Upper lobe of right lung (tissue), 1 donor: ENCODE results near the gene E2F3. TPM values are rescaled to one million over a fixed set of nuclear protein-coding genes. Genes with fewer than 3 reads are reported as not detected.
"Not testable (repeated sequence)": the region's sequence is repeated elsewhere in the genome, so short reads cannot be mapped to it uniquely, and the experiment has no call there.

Source experiments
- ATAC-seq: fragments of 200-7000 bp; cut with Tn5 transposase; one replicate; pipeline ENCODE4 v1.9.1; 2020; ENCODE audit warnings: mild to moderate bottlenecking, moderate library complexity
- DNase-seq: peaks from one replicate; pipeline ENCODE4 v3.0.0-alpha.2; 2020
- H3K27ac ChIP-seq: fragments of 200-600 bp; one replicate; pipeline ENCODE4 v1.8.0; 2022
- H3K27me3 ChIP-seq: fragments of 200-600 bp; one replicate; pipeline ENCODE4 v1.8.0; 2022; ENCODE audit warnings: mild to moderate bottlenecking
- H3K36me3 ChIP-seq: fragments of 200-600 bp; one replicate; pipeline ENCODE4 v1.8.0; 2022
- H3K4me1 ChIP-seq: fragments of 200-600 bp; one replicate; pipeline ENCODE4 v1.8.0; 2022
- H3K4me3 ChIP-seq: fragments of 200-600 bp; one replicate; pipeline ENCODE4 v1.8.0; 2022; ENCODE audit warnings: mild to moderate bottlenecking
- H3K9me3 ChIP-seq: fragments of 200-600 bp; one replicate; pipeline ENCODE4 v1.8.0; 2022
- CTCF ChIP-seq: fragments of 200-600 bp; IDR thresholded peaks from one replicate; pipeline ENCODE4 v1.8.0; 2022; ENCODE audit warnings: antibody characterized with exemption
- intact Hi-C: fragments of 100-400 bp; cut with DNase I; formaldehyde crosslinking; loops from one replicate; pipeline ENCODE4 v1.11.0; 2022
- total RNA-seq: library from RNA; stranded (reverse); fragmentation: NEBNext Ultra II Directional; extraction: Animal tissue kit (Norgen Biotek cat#: 25700); gene quantifications from one replicate; pipeline ENCODE4 v1.2.1, GENCODE V29; 2021
- donor health status: DM: no; HTN: yes; CAD: no; lungs with severe emphysema.

The E2F3 gene
- total RNA-seq, 1 donor from 2014 or later, result 7.8 TPM

- intact Hi-C loops, result no loop called here
- H3K27ac ChIP-seq, result no peak overlapping the region
- H3K4me1 ChIP-seq, result no peaks in the 10 kb centered on the region
- H3K4me3 ChIP-seq, result no peak overlapping the region
- no peaks in the 10 kb centered on the region for H3K27me3 ChIP-seq
- no peak for TF ChIP-seq CTCF
- H3K36me3 ChIP-seq, result no peaks in the 10 kb centered on the region
- ATAC-seq (no peak), DNase-seq (no peak)
- no peaks in the 10 kb centered on the region for H3K9me3 ChIP-seq
Observed at GRCh38 chr6:20509212-20509611, 107.5 kb downstream of the E2F3 start.

GRCh38 chr6:20511852-20512251, 110.2 kb downstream of the E2F3 start:
- ATAC-seq, result no peak
- no peak for TF ChIP-seq CTCF
- H3K9me3 ChIP-seq, result no peaks in the 10 kb centered on the region
- DNase-seq, result no peak
- intact Hi-C loops, result no loop called here
- H3K27ac ChIP-seq, result no peak overlapping the region
- no peaks in the 10 kb centered on the region for H3K36me3 ChIP-seq
- no peaks in the 10 kb centered on the region for H3K4me1 ChIP-seq
- peaks cover 5% of the 10 kb centered on the region for H3K27me3 ChIP-seq
- H3K4me3 ChIP-seq, result no peak overlapping the region

- not testable (repeated sequence) for DNase-seq, ATAC-seq, H3K4me3 ChIP-seq, H3K36me3 ChIP-seq, H3K9me3 ChIP-seq, H3K4me1 ChIP-seq, H3K27me3 ChIP-seq, H3K27ac ChIP-seq
- intact Hi-C loops, result loop anchor here (5.0 kb wide), 1 partner anchor 233 kb away; no protein-coding TSS in a partner anchor
Observed at GRCh38 chr6:20525208-20525607, 123.5 kb downstream of the E2F3 start.

- ATAC-seq, result peak; percentile 87
Observed at GRCh38 chr6:20529086-20529448, 127.4 kb downstream of the E2F3 start.

GRCh38 chr6:20532881-20533280, 131.2 kb downstream of the E2F3 start:
- Histone ChIP-seq H3K27ac (no peak overlapping the region), H3K4me3 (no peak overlapping the region), H3K9me3 (no peaks in the 10 kb centered on the region), H3K36me3 (no peaks in the 10 kb centered on the region), H3K27me3 (no peaks in the 10 kb centered on the region), H3K4me1 (peaks cover 5% of the 10 kb centered on the region)
- ATAC-seq (no peak), DNase-seq (no peak)
- TF ChIP-seq CTCF, result no peak
- intact Hi-C loops, result no loop called here

More at GRCh38 chr6:20529086-20529448, 127.4 kb downstream of the E2F3 start:
- H3K4me3 ChIP-seq, H3K4me1 ChIP-seq, H3K9me3 ChIP-seq, DNase-seq, H3K27me3 ChIP-seq, H3K27ac ChIP-seq, H3K36me3 ChIP-seq: not testable (repeated sequence)
- intact Hi-C loops, result loop anchor here (5.0 kb wide), 1 partner anchor 237 kb away; no protein-coding TSS in a partner anchor
- peak; percentile 73 for TF ChIP-seq CTCF

GRCh38 chr6:20533746-20534294, 132.1 kb downstream of the E2F3 start:
- no peaks in the 10 kb centered on the region for H3K9me3 ChIP-seq
- DNase-seq, result no peak
- H3K36me3 ChIP-seq, result peaks cover 3% of the 10 kb centered on the region
- intact Hi-C loops, result no loop called here
- peaks cover 5% of the 10 kb centered on the region for H3K4me1 ChIP-seq
- H3K27me3 ChIP-seq, result no peaks in the 10 kb centered on the region
- ATAC-seq, result no peak
- peak overlapping the region; percentile 88 for H3K27ac ChIP-seq
- no peak for TF ChIP-seq CTCF
- peak overlapping the region; percentile 97 for H3K4me3 ChIP-seq
